ENCODE measurements around the gene CRYBG2. TPM values are rescaled to one million over a fixed set of nuclear protein-coding genes. Genes with fewer than 3 reads are reported as not detected.

CRYBG2 gene
- total RNA-seq, 1 donor from 2014 or later = 3.0 TPM

- Histone ChIP-seq H3K27ac (no peak overlapping the region), H3K4me2 (no peak overlapping the region), H3K36me3 (no peaks in the 10 kb centered on the region), H2AFZ (replicated peaks) (no peak overlapping the region), H3F3A (ENCODE audit: low read depth) (peaks cover 5% of the 10 kb centered on the region), H3K79me2 (ENCODE audit: low read depth) (no peaks in the 10 kb centered on the region), H3K4me1 (peaks cover 4% of the 10 kb centered on the region), H4K20me1 (ENCODE audit: low read depth) (no peaks in the 10 kb centered on the region), H3K4me3 (no peak overlapping the region), H3K9ac (no peak overlapping the region), H3K9me3 (ENCODE audit: low read depth) (no peaks in the 10 kb centered on the region), H3K27me3 (no peaks in the 10 kb centered on the region)
- no peak overlapping the region for H3K4me3 Mint-ChIP-seq
- DNase-seq (ENCODE audit: low spot score) = no peak
- H3K4me1 Mint-ChIP-seq = peaks cover 11% of the 10 kb centered on the region
- TF ChIP-seq CTCF (IDR thresholded peaks at IDR 0.05) = no peak
- TF ChIP-seq EZH2phosphoT487 (IDR thresholded peaks at IDR 0.05) = no peak
- TF ChIP-seq EZH2 (IDR thresholded peaks at IDR 0.05) = no peak
- peaks cover 2% of the 10 kb centered on the region for H3K27me3 Mint-ChIP-seq (ENCODE audit: insufficient read depth, low read depth)
- H3K9me3 Mint-ChIP-seq = no peaks in the 10 kb centered on the region
- H3K36me3 Mint-ChIP-seq = no peaks in the 10 kb centered on the region
- no peak overlapping the region for H3K27ac Mint-ChIP-seq
Measured at GRCh38 chr1:26384076-26384475, 30.1 kb upstream of the CRYBG2 start.

- Histone ChIP-seq H3K36me3 (no peaks in the 10 kb centered on the region), H3F3A (ENCODE audit: low read depth) (no peaks in the 10 kb centered on the region), H3K79me2 (ENCODE audit: low read depth) (no peaks in the 10 kb centered on the region), H3K4me1 (no peaks in the 10 kb centered on the region), H3K9me3 (ENCODE audit: low read depth) (no peaks in the 10 kb centered on the region), H3K4me3 (no peak overlapping the region), H3K9ac (no peak overlapping the region), H2AFZ (replicated peaks) (no peak overlapping the region), H4K20me1 (ENCODE audit: low read depth) (no peaks in the 10 kb centered on the region), H3K4me2 (no peak overlapping the region), H3K27ac (no peak overlapping the region), H3K27me3 (no peaks in the 10 kb centered on the region)
- no peaks in the 10 kb centered on the region for H3K36me3 Mint-ChIP-seq
- no peak overlapping the region for H3K27ac Mint-ChIP-seq
- peaks cover 7% of the 10 kb centered on the region for H3K27me3 Mint-ChIP-seq (ENCODE audit: insufficient read depth, low read depth)
- H3K4me3 Mint-ChIP-seq = no peak overlapping the region
- no peaks in the 10 kb centered on the region for H3K9me3 Mint-ChIP-seq
- peaks cover 5% of the 10 kb centered on the region for H3K4me1 Mint-ChIP-seq
- no peak for DNase-seq (ENCODE audit: low spot score)
- TF ChIP-seq EZH2 (IDR thresholded peaks at IDR 0.05) (no peak), EZH2phosphoT487 (IDR thresholded peaks at IDR 0.05) (no peak)
Measured at GRCh38 chr1:26378879-26379251, 24.9 kb upstream of the CRYBG2 start.

GRCh38 chr1:26378088-26378878 lies 24.4 kb upstream of the CRYBG2 start:
- Mint-ChIP-seq H3K27ac (no peak overlapping the region), H3K4me3 (no peak overlapping the region), H3K4me1 (peaks cover 11% of the 10 kb centered on the region), H3K27me3 (ENCODE audit: insufficient read depth, low read depth) (peaks cover 7% of the 10 kb centered on the region), H3K9me3 (no peaks in the 10 kb centered on the region), H3K36me3 (no peaks in the 10 kb centered on the region)
- TF ChIP-seq EZH2phosphoT487 (IDR thresholded peaks at IDR 0.05) (no peak), EZH2 (IDR thresholded peaks at IDR 0.05) (no peak), CTCF (IDR thresholded peaks at IDR 0.05) (no peak)
- H3K9me3 ChIP-seq (ENCODE audit: low read depth) = no peaks in the 10 kb centered on the region
- H4K20me1 ChIP-seq (ENCODE audit: low read depth) = no peaks in the 10 kb centered on the region
- H3K27me3 ChIP-seq = no peaks in the 10 kb centered on the region
- no peak overlapping the region for H3K9ac ChIP-seq
- H3K79me2 ChIP-seq (ENCODE audit: low read depth) = no peaks in the 10 kb centered on the region
- H3K4me2 ChIP-seq = no peak overlapping the region
- no peak overlapping the region for H2AFZ ChIP-seq (replicated peaks)
- no peaks in the 10 kb centered on the region for H3K4me1 ChIP-seq
- no peaks in the 10 kb centered on the region for H3F3A ChIP-seq (ENCODE audit: low read depth)
- no peak overlapping the region for H3K27ac ChIP-seq
- H3K36me3 ChIP-seq = no peaks in the 10 kb centered on the region
- no peak for DNase-seq (ENCODE audit: low spot score)
- no peak overlapping the region for H3K4me3 ChIP-seq

DNA sequence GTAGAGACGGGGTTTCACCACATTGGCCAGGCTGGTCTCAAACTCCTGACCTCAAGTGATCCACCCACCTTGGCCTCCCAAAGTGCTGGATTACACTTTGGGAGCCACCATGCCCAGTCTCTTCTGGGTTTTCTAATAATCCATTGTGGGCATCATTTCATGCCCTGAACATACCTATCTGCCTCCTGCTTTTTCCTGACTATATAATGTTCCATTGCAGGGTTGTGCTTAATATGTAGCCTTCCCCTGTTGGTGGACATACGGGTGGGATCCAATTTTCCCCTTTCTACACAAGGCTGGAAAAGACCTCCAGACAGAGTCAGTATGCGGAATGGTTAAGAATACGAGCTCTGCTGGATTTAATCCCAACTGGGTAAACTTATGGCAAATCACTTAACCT lies 22.1 kb upstream of the CRYBG2 start:
- H3F3A ChIP-seq (ENCODE audit: low read depth) = no peaks in the 10 kb centered on the region
- TF ChIP-seq CTCF (IDR thresholded peaks at IDR 0.05) (no peak), EZH2phosphoT487 (IDR thresholded peaks at IDR 0.05) (no peak), EZH2 (IDR thresholded peaks at IDR 0.05) (no peak)
- H3K4me2 ChIP-seq = no peak overlapping the region
- Mint-ChIP-seq H3K27ac (no peak overlapping the region), H3K9me3 (peaks cover 2% of the 10 kb centered on the region), H3K27me3 (ENCODE audit: insufficient read depth, low read depth) (peaks cover 7% of the 10 kb centered on the region), H3K4me3 (no peak overlapping the region), H3K4me1 (peaks cover 11% of the 10 kb centered on the region), H3K36me3 (no peaks in the 10 kb centered on the region)
- H4K20me1 ChIP-seq (ENCODE audit: low read depth) = no peaks in the 10 kb centered on the region
- H3K4me3 ChIP-seq = no peak overlapping the region
- no peaks in the 10 kb centered on the region for H3K27me3 ChIP-seq
- no peaks in the 10 kb centered on the region for H3K9me3 ChIP-seq (ENCODE audit: low read depth)
- no peak overlapping the region for H3K27ac ChIP-seq
- no peak for DNase-seq (ENCODE audit: low spot score)
- H3K79me2 ChIP-seq (ENCODE audit: low read depth) = no peaks in the 10 kb centered on the region
- H3K36me3 ChIP-seq = no peaks in the 10 kb centered on the region
- H3K4me1 ChIP-seq = no peaks in the 10 kb centered on the region
- no peak overlapping the region for H2AFZ ChIP-seq (replicated peaks)
- no peak overlapping the region for H3K9ac ChIP-seq

Data from neural progenitor cell (in vitro differentiated cells).